VCaP (cell line): ENCODE results near the gene ITGB1.
A peak's percentile ranks its signal among the peaks of the same experiment; 100 is the strongest.

ENCODE experiments used
- H3K27ac ChIP-seq: fragments of 450-650 bp; 2 replicates; pipeline ENCODE4 v1.5.1; 2017
- CTCF ChIP-seq: fragments of 450-650 bp; conservative IDR thresholded peaks from 2 replicates; pipeline ENCODE4 v1.5.1; 2017; ENCODE audit warnings: mild to moderate bottlenecking, moderate library complexity

ITGB1 gene

GRCh38 chr10:32961895-32962369, 3.9 kb upstream of the ITGB1 start:
- TF ChIP-seq CTCF: no peak
- H3K27ac ChIP-seq: no peak overlapping the region

GRCh38 chr10:32961343-32961894, 3.4 kb upstream of the ITGB1 start:
- no peak for TF ChIP-seq CTCF
- H3K27ac ChIP-seq: no peak overlapping the region

- TF ChIP-seq CTCF: no peak
- no peak overlapping the region for H3K27ac ChIP-seq
These were observed 2.0 kb upstream of the ITGB1 start for GRCh38 chr10:32960022-32960421.

- H3K27ac ChIP-seq: peak overlapping the region; percentile 94
- TF ChIP-seq CTCF: no peak
These were observed 1.2 kb upstream of the ITGB1 start for GRCh38 chr10:32959006-32959920.

- no peak for TF ChIP-seq CTCF
- H3K27ac ChIP-seq: peak overlapping the region; percentile 94
These were observed 517 bp downstream of the ITGB1 start for GRCh38 chr10:32957341-32958084.

- TF ChIP-seq CTCF: no peak
- H3K27ac ChIP-seq: peak overlapping the region; percentile 94
These were observed 1.4 kb downstream of the ITGB1 start for GRCh38 chr10:32956365-32957197.
